ENCODE measurements around the gene SGSM1. TPM values are rescaled to one million over a fixed set of nuclear protein-coding genes. Genes with fewer than 3 reads are reported as not detected.
A peak's percentile ranks its signal among the peaks of the same experiment; 100 is the strongest.
"Not testable (repeated sequence)": the region's sequence is repeated elsewhere in the genome, so short reads cannot be mapped to it uniquely, and the experiment has no call there.

SGSM1 gene
- total RNA-seq, 4 donors from 2014 or later: 4.2 to 6.7 (median 5.6) TPM

- Histone ChIP-seq H3K36me3 (no peaks in the 10 kb centered on the region), H3K27me3 (no peaks in the 10 kb centered on the region), H3K27ac (no peak overlapping the region), H3K4me1 (no peaks in the 10 kb centered on the region), H3K9me3 (no peaks in the 10 kb centered on the region), H3K4me3 (replicated peaks in 1 of 3) (no peak overlapping the region)
- no peak for DNase-seq
- intact Hi-C loops (cut with DNase I): no loop called here
- 79 to 93% methylated on average over 1 of the region's 1 CpG for WGBS, 2 donors
- TF ChIP-seq CTCF (IDR thresholded peaks at IDR 0.05): no peak
- TF ChIP-seq POLR2A (IDR thresholded peaks at IDR 0.05): no peak
Measured at GRCh38 chr22:24836282-24836681, 30.3 kb downstream of the SGSM1 start.

GRCh38 chr22:24837517-24837916 lies 31.5 kb downstream of the SGSM1 start:
- H3K4me3 ChIP-seq (replicated peaks in 1 of 3); H3K27ac ChIP-seq; H3K27me3 ChIP-seq; H3K9me3 ChIP-seq; H3K4me1 ChIP-seq; H3K36me3 ChIP-seq; intact Hi-C loops (cut with DNase I): not testable (repeated sequence)
- 65 to 86% methylated on average over 2 to 6 of the region's 8 CpGs for WGBS, 2 donors
- DNase-seq: peak in 1 of 2 donors; percentile 45

DNA sequence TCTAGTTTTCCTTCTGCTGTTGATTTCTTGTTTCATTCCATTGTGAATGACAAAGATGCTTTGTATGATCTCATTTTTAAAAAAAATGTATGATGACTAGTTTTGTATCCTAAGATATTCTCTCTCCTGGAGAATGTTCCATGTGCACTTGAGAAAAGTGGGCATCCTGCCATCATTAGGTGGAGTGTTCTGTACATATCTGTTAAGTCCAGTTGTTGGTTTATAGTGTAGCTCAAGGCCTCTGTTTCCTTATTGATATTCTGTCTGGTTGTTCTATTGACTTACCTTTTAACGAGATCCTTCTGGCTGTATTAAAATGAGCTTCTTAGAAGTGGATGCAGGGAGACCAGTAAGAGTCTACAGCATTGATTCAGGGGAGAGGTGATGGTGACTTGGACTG lies 35.2 kb downstream of the SGSM1 start:
- Histone ChIP-seq H3K4me1 (no peaks in the 10 kb centered on the region), H3K9me3 (no peaks in the 10 kb centered on the region), H3K27ac (no peak overlapping the region), H3K36me3 (no peaks in the 10 kb centered on the region), H3K4me3 (replicated peaks in 1 of 3) (no peak overlapping the region), H3K27me3 (no peaks in the 10 kb centered on the region)
- TF ChIP-seq POLR2A (IDR thresholded peaks at IDR 0.05): no peak
- no peak for TF ChIP-seq CTCF (IDR thresholded peaks at IDR 0.05)
- DNase-seq: peak in 1 of 2 donors; percentile 15
- intact Hi-C loops (cut with DNase I): no loop called here
- 41 to 42% methylated on average over 1 of the region's 1 CpG for WGBS, 2 donors

- intact Hi-C loops (cut with DNase I): no loop called here
- no peak overlapping the region for H3K27ac ChIP-seq
- TF ChIP-seq POLR2A (IDR thresholded peaks at IDR 0.05) (no peak), CTCF (IDR thresholded peaks at IDR 0.05) (no peak)
- H3K4me1 ChIP-seq: no peaks in the 10 kb centered on the region
- H3K36me3 ChIP-seq: no peaks in the 10 kb centered on the region
- no peaks in the 10 kb centered on the region for H3K27me3 ChIP-seq
- WGBS, 2 donors: 71 to 90% methylated on average over 3 of the region's 3 CpGs
- no peaks in the 10 kb centered on the region for H3K9me3 ChIP-seq
- no peak overlapping the region for H3K4me3 ChIP-seq (replicated peaks in 1 of 3)
- DNase-seq: no peak
Measured at GRCh38 chr22:24843048-24843447, 37.0 kb downstream of the SGSM1 start.

DNA sequence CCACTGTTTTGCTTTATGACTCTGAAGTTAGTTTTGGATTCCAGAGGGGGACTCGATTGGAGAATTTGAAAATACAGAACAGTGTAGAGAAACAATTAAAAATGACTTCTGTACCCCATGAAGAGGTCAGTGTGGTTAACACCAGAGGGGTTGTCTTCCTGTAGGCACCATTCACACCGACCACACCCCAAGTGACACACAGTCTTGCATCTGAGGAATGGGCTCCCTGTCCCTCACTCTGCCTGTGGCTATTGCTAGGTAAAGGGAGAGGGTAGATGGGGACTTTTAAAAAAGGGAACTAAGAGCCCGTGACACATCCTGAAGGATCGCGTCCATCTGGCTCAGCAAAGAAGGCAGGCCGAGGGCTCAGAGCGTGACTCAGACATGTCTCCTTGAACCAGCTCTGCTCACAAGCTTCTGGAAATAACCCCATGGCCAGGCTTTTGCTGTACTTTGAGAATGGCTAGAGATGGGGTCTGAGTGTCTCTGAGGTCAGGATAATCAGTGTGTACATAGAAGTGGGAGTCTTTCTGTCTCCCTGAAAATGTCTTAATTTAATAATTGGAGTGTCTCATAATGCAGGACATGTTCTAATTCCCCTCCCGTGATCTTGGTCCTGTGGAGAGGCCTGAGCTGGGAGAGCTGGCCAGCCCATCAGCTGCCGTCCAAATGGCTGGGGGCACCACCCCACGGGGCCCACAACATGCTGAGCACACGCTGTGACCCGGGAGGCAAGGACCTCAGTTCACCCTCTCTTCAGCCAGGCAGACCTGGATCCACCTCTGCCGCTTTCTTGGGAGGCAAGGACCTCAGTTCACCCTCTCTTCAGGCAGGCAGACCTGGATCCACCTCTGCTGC lies 39.3 kb downstream of the SGSM1 start:
- intact Hi-C loops (cut with DNase I): loop anchor here (5.0 kb wide), 1 partner anchor 78 kb away; no protein-coding TSS in a partner anchor
- no peak for TF ChIP-seq POLR2A (IDR thresholded peaks at IDR 0.05)
- TF ChIP-seq CTCF (IDR thresholded peaks at IDR 0.05): no peak
- Histone ChIP-seq H3K27me3 (no peaks in the 10 kb centered on the region), H3K4me1 (no peaks in the 10 kb centered on the region), H3K27ac (no peak overlapping the region), H3K4me3 (replicated peaks in 1 of 3) (no peak overlapping the region), H3K36me3 (no peaks in the 10 kb centered on the region), H3K9me3 (no peaks in the 10 kb centered on the region)
- 79 to 80% methylated on average over 13 of the region's 13 CpGs for WGBS, 2 donors
- no peak for DNase-seq
